HepG2 (cell line): Measurements from ENCODE around the gene DHRS11. TPM values are rescaled to one million over a fixed set of nuclear protein-coding genes. Genes with fewer than 3 reads are reported as not detected.

Experiments used
- ARID2 ChIP-seq: sonication (generic); formaldehyde crosslinking; IDR thresholded peaks from 2 replicates; pipeline ENCODE4 v1.8.1; 2022; ENCODE audit warnings: mild to moderate bottlenecking, missing genetic modification reagents, borderline replicate concordance
- GTF3A ChIP-seq: sonication (generic); formaldehyde crosslinking; conservative IDR thresholded peaks from 2 replicates; pipeline ENCODE4 v1.4.0; 2020; ENCODE audit warnings: mild to moderate bottlenecking, missing genetic modification reagents
- HCFC1 ChIP-seq: fragments of 150-350 bp; IDR thresholded peaks from 2 replicates; pipeline ENCODE4 v1.6.1; 2014; ENCODE audit warnings: low read depth, low read length
- HES4 ChIP-seq: sonication (generic); formaldehyde crosslinking; IDR thresholded peaks from 2 replicates; pipeline ENCODE4 v1.9.0; 2021; ENCODE audit warnings: mild to moderate bottlenecking, missing genetic modification reagents, borderline replicate concordance
- HNRNPLL ChIP-seq: fragments of 200-400 bp; formaldehyde crosslinking; IDR thresholded peaks from 2 replicates; pipeline ENCODE4 v1.6.1; 2017; ENCODE audit warnings: mild to moderate bottlenecking, low read depth, low read length; ENCODE audit not compliant: poor library complexity, severe bottlenecking
- KLF15 ChIP-seq: sonication (generic); formaldehyde crosslinking; IDR thresholded peaks from 2 replicates; pipeline ENCODE4 v1.8.1; 2023; ENCODE audit warnings: borderline replicate concordance, mild to moderate bottlenecking, inconsistent platforms, missing genetic modification reagents, mixed read lengths
- NFE2L1 ChIP-seq: sonication (generic); formaldehyde crosslinking; IDR thresholded peaks from 2 replicates; pipeline ENCODE4 v1.4.0; 2020; ENCODE audit warnings: missing genetic modification reagents, mild to moderate bottlenecking, borderline replicate concordance
- NFE2L2 ChIP-seq: fragments of 150-350 bp; IDR thresholded peaks from 2 replicates; pipeline ENCODE4 v1.6.1; 2014; ENCODE audit warnings: low read length
- NFKBIZ ChIP-seq: IDR thresholded peaks from 2 replicates; pipeline ENCODE4 v1.6.1; 2018; ENCODE audit warnings: missing genetic modification reagents, missing compliant biosample characterization
- NR2F6 ChIP-seq, 2 experiments: IDR thresholded peaks; 2 replicates each; pipeline ENCODE4 v1.6.1; 2016; ENCODE audit warnings: antibody characterized with exemption in 1 of 2, mild to moderate bottlenecking in 1 of 2
- TCF7L2 ChIP-seq: IDR thresholded peaks from 2 replicates; pipeline ENCODE4 v1.6.1; 2011; ENCODE audit warnings: mild to moderate bottlenecking, low read depth, low read length, moderate library complexity
- TOE1 ChIP-seq: sonication (generic); formaldehyde crosslinking; IDR thresholded peaks from 2 replicates; pipeline ENCODE4 v1.4.0; 2020; ENCODE audit warnings: mild to moderate bottlenecking, missing genetic modification reagents
- YY1 ChIP-seq: IDR thresholded peaks from 2 replicates; pipeline ENCODE4 v1.6.1; 2011; ENCODE audit warnings: low read length, low read depth, moderate library complexity, mild to moderate bottlenecking; ENCODE audit not compliant: insufficient read depth, insufficient replicate concordance
- ZEB1 ChIP-seq: IDR thresholded peaks from 2 replicates; pipeline ENCODE4 v1.6.1; 2012; ENCODE audit warnings: mild to moderate bottlenecking, low read depth, inconsistent platforms; ENCODE audit not compliant: insufficient replicate concordance
- ZKSCAN8 ChIP-seq: IDR thresholded peaks from 2 replicates; pipeline ENCODE4 v1.6.1; 2016; ENCODE audit warnings: borderline replicate concordance, missing genetic modification reagents, missing compliant biosample characterization
- ZMAT3 ChIP-seq: sonication (generic); formaldehyde crosslinking; conservative IDR thresholded peaks from 2 replicates; pipeline ENCODE4 v1.7.0; 2021; ENCODE audit warnings: missing genetic modification reagents
- ZNF124 ChIP-seq: sonication (generic); formaldehyde crosslinking; IDR thresholded peaks from 2 replicates; pipeline ENCODE4 v1.4.0; 2020; ENCODE audit warnings: missing genetic modification reagents
- ZNF263 ChIP-seq: sonication (generic); formaldehyde crosslinking; IDR thresholded peaks from 2 replicates; pipeline ENCODE4 v1.4.0; 2020; ENCODE audit warnings: missing genetic modification reagents
- ZNF501 ChIP-seq: sonication (generic); formaldehyde crosslinking; IDR thresholded peaks from 2 replicates; pipeline ENCODE4 v1.5.1; 2020; ENCODE audit warnings: mild to moderate bottlenecking, moderate library complexity, missing genetic modification reagents
- ZNF547 ChIP-seq: sonication (generic); formaldehyde crosslinking; IDR thresholded peaks from 2 replicates; pipeline ENCODE4 v1.5.1; 2020; ENCODE audit warnings: mild to moderate bottlenecking, missing genetic modification reagents
- ZNF552 ChIP-seq: sonication (generic); formaldehyde crosslinking; IDR thresholded peaks from 2 replicates; pipeline ENCODE4 v1.9.0; 2022; ENCODE audit warnings: missing genetic modification reagents, mild to moderate bottlenecking, borderline replicate concordance
- ZNF678 ChIP-seq: sonication (generic); formaldehyde crosslinking; IDR thresholded peaks from 2 replicates; pipeline ENCODE4 v1.4.0; 2020; ENCODE audit warnings: mild to moderate bottlenecking, missing genetic modification reagents
- ZNF7 ChIP-seq: IDR thresholded peaks from 2 replicates; pipeline ENCODE4 v1.6.1; 2016; ENCODE audit warnings: missing biosample characterization, missing genetic modification reagents
- ZNF703 ChIP-seq: sonication (generic); formaldehyde crosslinking; IDR thresholded peaks from 2 replicates; pipeline ENCODE4 v1.5.1; 2020; ENCODE audit warnings: missing genetic modification reagents, mild to moderate bottlenecking, moderate library complexity, borderline replicate concordance
- ZSCAN20 ChIP-seq: sonication (generic); formaldehyde crosslinking; IDR thresholded peaks from 2 replicates; pipeline ENCODE4 v1.4.0; 2020; ENCODE audit warnings: missing genetic modification reagents, mild to moderate bottlenecking, borderline replicate concordance
- ZSCAN22 ChIP-seq: sonication (generic); formaldehyde crosslinking; IDR thresholded peaks from 2 replicates; pipeline ENCODE4 v1.4.0; 2020; ENCODE audit warnings: mild to moderate bottlenecking, missing genetic modification reagents
- polyA plus RNA-seq, 8 experiments: library from polyadenylated mRNA; depleted of rRNA in 3 of 8; stranded (reverse) in 7 of 8; unstranded in 1 of 8; fragments of >200 nt; fragmentation: Illumina TruSeq in 4 of 8; extraction: Trizol in 4 of 8; gene quantifications; 2 replicates each; pipeline versions ENCODE4 v1.2.1 to v1.2.3, GENCODE V29; 2011 to 2016; ENCODE audit warnings: low read depth in 4 of 8, missing spikeins in 1 of 8, mixed read lengths in 1 of 8; ENCODE audit not compliant: insufficient read depth in 1 of 8
- total RNA-seq, 5 experiments: library from RNA; depleted of rRNA; stranded (reverse); fragments of >200 nt; fragmentation: Illumina TruSeq; extraction: Trizol; gene quantifications; 2 replicates each; pipeline ENCODE4 v1.2.3, GENCODE V29; 2016; ENCODE audit warnings: low read depth in 1 of 5
- TF ChIP-seq, protein P1 (sequence below): fragments of 450-650 bp; IDR thresholded peaks from 2 replicates; pipeline ENCODE4 v1.6.1; 2017; ENCODE audit warnings: mild to moderate bottlenecking
- TF ChIP-seq, protein P2 (sequence below): sonication (generic); formaldehyde crosslinking; IDR thresholded peaks from 2 replicates; pipeline ENCODE4 v1.5.1; 2020; ENCODE audit warnings: missing genetic modification reagents, mild to moderate bottlenecking, borderline replicate concordance

The DHRS11 gene
- total and polyA plus RNA-seq, 2 of the 13 experiments (the other 11 are each of a cell fraction or from before 2014, with no cell fraction given): 28.4 to 41.9 TPM

DNA sequence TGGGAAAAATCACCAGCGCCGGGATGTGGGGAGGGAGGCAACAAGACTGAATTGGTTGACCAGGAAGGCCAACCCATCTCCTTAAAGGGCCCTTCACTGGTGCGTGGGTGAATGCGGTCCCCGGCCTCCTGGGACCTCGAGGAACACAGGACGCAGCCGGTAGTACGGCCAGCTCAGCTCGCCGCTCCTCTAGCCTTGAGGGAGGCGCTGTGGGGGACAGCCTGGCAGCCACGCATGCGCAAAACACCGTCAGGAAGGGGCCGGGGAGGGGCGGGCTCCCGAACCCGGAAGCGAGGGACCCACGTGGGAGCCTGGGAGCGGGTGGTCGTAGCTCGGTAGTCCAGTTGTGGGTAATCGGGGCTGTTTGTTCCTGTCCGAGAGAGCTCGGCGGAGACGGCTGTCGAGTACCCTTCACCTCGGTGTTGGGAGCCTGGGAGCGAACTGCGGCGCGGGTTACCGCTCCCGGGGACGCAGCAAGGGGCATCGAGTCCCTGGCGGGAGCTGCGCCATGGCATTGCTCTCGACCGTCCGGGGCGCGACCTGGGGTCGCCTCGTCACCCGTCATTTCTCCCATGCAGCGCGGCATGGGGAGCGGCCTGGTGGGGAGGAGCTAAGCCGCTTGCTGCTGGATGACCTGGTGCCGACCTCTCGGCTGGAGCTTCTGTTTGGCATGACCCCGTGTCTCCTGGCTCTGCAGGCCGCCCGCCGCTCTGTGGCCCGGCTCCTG is 9.8 kb downstream of the DHRS11 start, which contains the start of gene MRM1 (continued):
- TF ChIP-seq ZNF263 (CRISPR knock-in tag) (no peak), ZNF547 (CRISPR knock-in tag) (peak; percentile 56; the same call in 1 of the 2 replicates), HCFC1 (0 out of 2 replicates have a peak, but pooled peaks have one; percentile 34), ZNF501 (peak; percentile 66; the same call in 1 of the 2 replicates), NFKBIZ (CRISPR knock-in tag) (0 out of 2 replicates have a peak, but pooled peaks have one; percentile 49), ZNF678 (no peak), NR2F6 (IDR thresholded peaks at IDR 0.05) (no peak), NR2F6 (CRISPR knock-in tag; IDR thresholded peaks at IDR 0.05) (0 out of 2 replicates have a peak, but pooled peaks have one; percentile 27), ZNF703 (CRISPR knock-in tag) (no peak; the same call in 1 of the 2 replicates), TOE1 (CRISPR knock-in tag) (no peak), ZSCAN20 (CRISPR knock-in tag) (no peak; the same call in 1 of the 2 replicates), ZNF124 (CRISPR knock-in tag) (peak; percentile 47; the same call in 1 of the 2 replicates), ZNF7 (CRISPR knock-in tag) (no peak), NFE2L1 (CRISPR knock-in tag) (no peak), ZNF552 (CRISPR knock-in tag) (no peak), ZSCAN22 (CRISPR knock-in tag) (no peak), GTF3A (CRISPR knock-in tag) (no peak), TCF7L2 (no peak), NFE2L2 (no peak), ZMAT3 (CRISPR knock-in tag) (peak; percentile 83), ZEB1 (no peak), KLF15 (CRISPR knock-in tag) (no peak; the same call in 1 of the 2 replicates), ARID2 (CRISPR knock-in tag) (no peak), HES4 (CRISPR knock-in tag) (no peak; the same call in 1 of the 2 replicates), ZKSCAN8 (CRISPR knock-in tag) (no peak), YY1 (peak; percentile 27), HNRNPLL (peak; percentile 18)
- TF ChIP-seq, protein P1, sequence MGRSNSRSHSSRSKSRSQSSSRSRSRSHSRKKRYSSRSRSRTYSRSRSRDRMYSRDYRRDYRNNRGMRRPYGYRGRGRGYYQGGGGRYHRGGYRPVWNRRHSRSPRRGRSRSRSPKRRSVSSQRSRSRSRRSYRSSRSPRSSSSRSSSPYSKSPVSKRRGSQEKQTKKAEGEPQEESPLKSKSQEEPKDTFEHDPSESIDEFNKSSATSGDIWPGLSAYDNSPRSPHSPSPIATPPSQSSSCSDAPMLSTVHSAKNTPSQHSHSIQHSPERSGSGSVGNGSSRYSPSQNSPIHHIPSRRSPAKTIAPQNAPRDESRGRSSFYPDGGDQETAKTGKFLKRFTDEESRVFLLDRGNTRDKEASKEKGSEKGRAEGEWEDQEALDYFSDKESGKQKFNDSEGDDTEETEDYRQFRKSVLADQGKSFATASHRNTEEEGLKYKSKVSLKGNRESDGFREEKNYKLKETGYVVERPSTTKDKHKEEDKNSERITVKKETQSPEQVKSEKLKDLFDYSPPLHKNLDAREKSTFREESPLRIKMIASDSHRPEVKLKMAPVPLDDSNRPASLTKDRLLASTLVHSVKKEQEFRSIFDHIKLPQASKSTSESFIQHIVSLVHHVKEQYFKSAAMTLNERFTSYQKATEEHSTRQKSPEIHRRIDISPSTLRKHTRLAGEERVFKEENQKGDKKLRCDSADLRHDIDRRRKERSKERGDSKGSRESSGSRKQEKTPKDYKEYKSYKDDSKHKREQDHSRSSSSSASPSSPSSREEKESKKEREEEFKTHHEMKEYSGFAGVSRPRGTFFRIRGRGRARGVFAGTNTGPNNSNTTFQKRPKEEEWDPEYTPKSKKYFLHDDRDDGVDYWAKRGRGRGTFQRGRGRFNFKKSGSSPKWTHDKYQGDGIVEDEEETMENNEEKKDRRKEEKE: no peak
- TF ChIP-seq, protein P2, sequence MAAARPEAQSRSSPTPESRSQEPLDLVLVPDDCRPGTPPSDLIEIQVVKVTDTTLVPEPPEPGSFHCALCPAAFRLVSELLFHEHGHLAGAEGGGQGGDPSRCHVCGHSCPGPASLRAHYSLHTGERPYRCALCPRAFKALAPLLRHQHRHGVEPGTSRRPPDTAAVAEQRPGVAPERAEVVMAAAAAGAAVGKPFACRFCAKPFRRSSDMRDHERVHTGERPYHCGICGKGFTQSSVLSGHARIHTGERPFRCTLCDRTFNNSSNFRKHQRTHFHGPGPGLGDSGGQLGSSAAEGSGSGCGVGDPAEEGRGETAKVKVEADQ: no peak
